ENCODE data around the gene CD80.
"Not testable (repeated sequence)": the region's sequence is repeated elsewhere in the genome, so short reads cannot be mapped to it uniquely, and the experiment has no call there.

Gene CD80

GRCh38 chr3:119553823-119554415 lies 5.5 kb downstream of the CD80 start:
- no peak overlapping the region for H3K27ac ChIP-seq (ENCODE audit: low read depth, low read length)
- no peaks in the 10 kb centered on the region for H3K79me1 ChIP-seq (ENCODE audit: low read length)
- no CpG with 5 or more reads among the region's 5 CpGs for WGBS (ENCODE audit: extremely low coverage, insufficient coverage, low lambda C conversion rate)
- H3K18ac ChIP-seq (ENCODE audit: low read length) = no peak overlapping the region
- no peak overlapping the region for H3K9ac ChIP-seq (ENCODE audit: low read length)
- H3K36me3 ChIP-seq (ENCODE audit: control insufficient read depth, insufficient read depth, low read length) = no peaks in the 10 kb centered on the region
- H3K4ac ChIP-seq (ENCODE audit: low read depth, low read length) = no peak overlapping the region
- H3K27me3 ChIP-seq (ENCODE audit: insufficient read depth, low read length, poor library complexity) = no peaks in the 10 kb centered on the region
- H2BK120ac ChIP-seq (ENCODE audit: low read depth, low read length) = no peak overlapping the region
- no peak overlapping the region for H2BK15ac ChIP-seq (replicated peaks; ENCODE audit: low read depth)
- no peak overlapping the region for H3K23ac ChIP-seq (ENCODE audit: low read length)
- H3K4me2 ChIP-seq (ENCODE audit: low read length) = no peak overlapping the region
- no peaks in the 10 kb centered on the region for H3K79me2 ChIP-seq (ENCODE audit: control insufficient read depth, insufficient read depth, low read length)
- DNase-seq = no peak
- H2BK5ac ChIP-seq (ENCODE audit: low read length) = no peak overlapping the region
- no peak overlapping the region for H3K4me3 ChIP-seq (ENCODE audit: low read length)
- H3K4me1 ChIP-seq (ENCODE audit: control insufficient read depth, low read depth, low read length) = no peaks in the 10 kb centered on the region
- H4K8ac ChIP-seq (ENCODE audit: low read depth, low read length) = no peak overlapping the region
- no peak overlapping the region for H3K56ac ChIP-seq (ENCODE audit: low read length)
- H2AK5ac ChIP-seq (ENCODE audit: low read length) = no peak overlapping the region
- H4K5ac ChIP-seq (ENCODE audit: low read length) = no peak overlapping the region

GRCh38 chr3:119552928-119553327 lies 6.5 kb downstream of the CD80 start:
- not testable (repeated sequence) for H3K36me3 ChIP-seq (ENCODE audit: control insufficient read depth, insufficient read depth, low read length); H3K18ac ChIP-seq (ENCODE audit: low read length); H4K8ac ChIP-seq (ENCODE audit: low read depth, low read length); H2BK120ac ChIP-seq (ENCODE audit: low read depth, low read length); H3K79me1 ChIP-seq (ENCODE audit: low read length); H3K56ac ChIP-seq (ENCODE audit: low read length); H2AK5ac ChIP-seq (ENCODE audit: low read length); H2BK15ac ChIP-seq (replicated peaks; ENCODE audit: low read depth); H3K23ac ChIP-seq (ENCODE audit: low read length); H3K9ac ChIP-seq (ENCODE audit: low read length); H3K4me3 ChIP-seq (ENCODE audit: low read length); H3K79me2 ChIP-seq (ENCODE audit: control insufficient read depth, insufficient read depth, low read length); DNase-seq; H3K4ac ChIP-seq (ENCODE audit: low read depth, low read length); H4K5ac ChIP-seq (ENCODE audit: low read length); H3K27ac ChIP-seq (ENCODE audit: low read depth, low read length); H3K4me1 ChIP-seq (ENCODE audit: control insufficient read depth, low read depth, low read length); H3K27me3 ChIP-seq (ENCODE audit: insufficient read depth, low read length, poor library complexity); H2BK5ac ChIP-seq (ENCODE audit: low read length); H3K4me2 ChIP-seq (ENCODE audit: low read length)
- no CpG with 5 or more reads among the region's 6 CpGs for WGBS (ENCODE audit: extremely low coverage, insufficient coverage, low lambda C conversion rate)

GRCh38 chr3:119551598-119551997 lies 7.8 kb downstream of the CD80 start:
- H3K36me3 ChIP-seq (ENCODE audit: control insufficient read depth, insufficient read depth, low read length) = no peaks in the 10 kb centered on the region
- H3K27ac ChIP-seq (ENCODE audit: low read depth, low read length) = no peak overlapping the region
- DNase-seq = no peak
- no peaks in the 10 kb centered on the region for H3K79me2 ChIP-seq (ENCODE audit: control insufficient read depth, insufficient read depth, low read length)
- no peak overlapping the region for H4K8ac ChIP-seq (ENCODE audit: low read depth, low read length)
- no peak overlapping the region for H3K4me3 ChIP-seq (ENCODE audit: low read length)
- no peak overlapping the region for H3K9ac ChIP-seq (ENCODE audit: low read length)
- no peak overlapping the region for H2BK5ac ChIP-seq (ENCODE audit: low read length)
- no peak overlapping the region for H2BK15ac ChIP-seq (replicated peaks; ENCODE audit: low read depth)
- H2BK120ac ChIP-seq (ENCODE audit: low read depth, low read length) = no peak overlapping the region
- H3K4me1 ChIP-seq (ENCODE audit: control insufficient read depth, low read depth, low read length) = no peaks in the 10 kb centered on the region
- H4K5ac ChIP-seq (ENCODE audit: low read length) = no peak overlapping the region
- no peak overlapping the region for H3K18ac ChIP-seq (ENCODE audit: low read length)
- H3K27me3 ChIP-seq (ENCODE audit: insufficient read depth, low read length, poor library complexity) = no peaks in the 10 kb centered on the region
- H3K4me2 ChIP-seq (ENCODE audit: low read length) = no peak overlapping the region
- no peak overlapping the region for H3K56ac ChIP-seq (ENCODE audit: low read length)
- H3K4ac ChIP-seq (ENCODE audit: low read depth, low read length) = no peak overlapping the region
- peak overlapping the region; percentile 45 for H3K23ac ChIP-seq (ENCODE audit: low read length)
- H2AK5ac ChIP-seq (ENCODE audit: low read length) = no peak overlapping the region
- WGBS (ENCODE audit: extremely low coverage, insufficient coverage, low lambda C conversion rate) = no CpG with 5 or more reads among the region's 5 CpGs
- H3K79me1 ChIP-seq (ENCODE audit: low read length) = no peaks in the 10 kb centered on the region

- Histone ChIP-seq H3K4me2 (ENCODE audit: low read length) (no peak overlapping the region), H3K23ac (ENCODE audit: low read length) (no peak overlapping the region), H3K27ac (ENCODE audit: low read depth, low read length) (no peak overlapping the region), H3K27me3 (ENCODE audit: insufficient read depth, low read length, poor library complexity) (no peaks in the 10 kb centered on the region), H3K79me1 (ENCODE audit: low read length) (no peaks in the 10 kb centered on the region), H3K18ac (ENCODE audit: low read length) (no peak overlapping the region), H3K9ac (ENCODE audit: low read length) (no peak overlapping the region), H4K5ac (ENCODE audit: low read length) (no peak overlapping the region), H3K4me3 (ENCODE audit: low read length) (no peak overlapping the region), H3K4ac (ENCODE audit: low read depth, low read length) (no peak overlapping the region), H3K36me3 (ENCODE audit: control insufficient read depth, insufficient read depth, low read length) (no peaks in the 10 kb centered on the region), H2BK15ac (replicated peaks; ENCODE audit: low read depth) (no peak overlapping the region), H4K8ac (ENCODE audit: low read depth, low read length) (no peak overlapping the region), H2BK120ac (ENCODE audit: low read depth, low read length) (no peak overlapping the region), H2BK5ac (ENCODE audit: low read length) (no peak overlapping the region), H3K79me2 (ENCODE audit: control insufficient read depth, insufficient read depth, low read length) (no peaks in the 10 kb centered on the region), H3K4me1 (ENCODE audit: control insufficient read depth, low read depth, low read length) (no peaks in the 10 kb centered on the region), H3K56ac (ENCODE audit: low read length) (no peak overlapping the region), H2AK5ac (ENCODE audit: low read length) (no peak overlapping the region)
- DNase-seq = no peak
- WGBS (ENCODE audit: extremely low coverage, insufficient coverage, low lambda C conversion rate) = no CpG with 5 or more reads among the region's 9 CpGs
Observed at GRCh38 chr3:119550192-119550910, 9.1 kb downstream of the CD80 start.

DNA sequence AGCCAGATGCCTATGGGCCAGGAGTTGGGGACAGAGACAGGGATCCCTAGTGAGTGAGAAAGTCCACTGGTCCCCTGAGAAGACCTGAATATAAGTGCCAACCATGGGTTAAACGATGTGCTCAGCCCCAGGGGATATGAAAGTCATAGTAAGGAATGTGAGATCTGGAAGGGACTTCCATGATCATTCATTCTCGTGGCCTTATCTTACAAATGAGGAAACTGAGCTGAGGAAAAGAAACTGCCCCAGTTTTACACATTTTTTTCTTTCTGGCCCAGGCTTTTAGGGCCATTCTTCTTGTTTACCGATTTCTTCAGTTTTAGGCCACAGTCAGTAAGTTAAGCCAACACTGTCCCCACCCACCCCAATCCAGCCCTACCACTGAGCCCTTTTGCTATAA lies 11.1 kb downstream of the CD80 start:
- Histone ChIP-seq H2BK15ac (replicated peaks; ENCODE audit: low read depth) (no peak overlapping the region), H3K23ac (ENCODE audit: low read length) (no peak overlapping the region), H2BK5ac (ENCODE audit: low read length) (no peak overlapping the region), H3K79me2 (ENCODE audit: control insufficient read depth, insufficient read depth, low read length) (no peaks in the 10 kb centered on the region), H3K27me3 (ENCODE audit: insufficient read depth, low read length, poor library complexity) (no peaks in the 10 kb centered on the region), H2AK5ac (ENCODE audit: low read length) (no peak overlapping the region), H3K36me3 (ENCODE audit: control insufficient read depth, insufficient read depth, low read length) (no peaks in the 10 kb centered on the region), H3K27ac (ENCODE audit: low read depth, low read length) (no peak overlapping the region), H2BK120ac (ENCODE audit: low read depth, low read length) (no peak overlapping the region), H3K79me1 (ENCODE audit: low read length) (no peaks in the 10 kb centered on the region), H4K8ac (ENCODE audit: low read depth, low read length) (no peak overlapping the region), H3K4me3 (ENCODE audit: low read length) (no peak overlapping the region), H4K5ac (ENCODE audit: low read length) (no peak overlapping the region), H3K4me2 (ENCODE audit: low read length) (no peak overlapping the region), H3K18ac (ENCODE audit: low read length) (no peak overlapping the region), H3K9ac (ENCODE audit: low read length) (no peak overlapping the region), H3K4me1 (ENCODE audit: control insufficient read depth, low read depth, low read length) (no peaks in the 10 kb centered on the region), H3K4ac (ENCODE audit: low read depth, low read length) (no peak overlapping the region), H3K56ac (ENCODE audit: low read length) (no peak overlapping the region)
- no peak for DNase-seq
- no CpG with 5 or more reads among the region's 3 CpGs for WGBS (ENCODE audit: extremely low coverage, insufficient coverage, low lambda C conversion rate)

- Histone ChIP-seq H3K4me2 (ENCODE audit: low read length) (no peak overlapping the region), H3K27ac (ENCODE audit: low read depth, low read length) (no peak overlapping the region), H3K4me3 (ENCODE audit: low read length) (no peak overlapping the region), H2BK5ac (ENCODE audit: low read length) (no peak overlapping the region), H3K4me1 (ENCODE audit: control insufficient read depth, low read depth, low read length) (no peaks in the 10 kb centered on the region), H3K79me1 (ENCODE audit: low read length) (no peaks in the 10 kb centered on the region), H3K23ac (ENCODE audit: low read length) (no peak overlapping the region), H2BK120ac (ENCODE audit: low read depth, low read length) (no peak overlapping the region), H2AK5ac (ENCODE audit: low read length) (no peak overlapping the region), H3K4ac (ENCODE audit: low read depth, low read length) (no peak overlapping the region), H3K56ac (ENCODE audit: low read length) (no peak overlapping the region), H4K5ac (ENCODE audit: low read length) (no peak overlapping the region), H4K8ac (ENCODE audit: low read depth, low read length) (no peak overlapping the region), H3K18ac (ENCODE audit: low read length) (no peak overlapping the region), H3K9ac (ENCODE audit: low read length) (no peak overlapping the region), H2BK15ac (replicated peaks; ENCODE audit: low read depth) (no peak overlapping the region), H3K79me2 (ENCODE audit: control insufficient read depth, insufficient read depth, low read length) (no peaks in the 10 kb centered on the region), H3K36me3 (ENCODE audit: control insufficient read depth, insufficient read depth, low read length) (no peaks in the 10 kb centered on the region), H3K27me3 (ENCODE audit: insufficient read depth, low read length, poor library complexity) (no peaks in the 10 kb centered on the region)
- no CpG with 5 or more reads among the region's 1 CpG for WGBS (ENCODE audit: extremely low coverage, insufficient coverage, low lambda C conversion rate)
- DNase-seq = no peak
Observed at GRCh38 chr3:119547227-119547626, 12.2 kb downstream of the CD80 start.

Measured in mesendoderm (in vitro differentiated cells).